ENCODE results near the gene YAP1.
"Not testable (repeated sequence)": the region's sequence is repeated elsewhere in the genome, so short reads cannot be mapped to it uniquely, and the experiment has no call there.

Gene YAP1

GRCh38 chr11:102166175-102167064 lies 56.2 kb downstream of the YAP1 start:
- DNase-seq = no peak

GRCh38 chr11:102168481-102168880 lies 58.2 kb downstream of the YAP1 start:
- DNase-seq = no peak

- DNase-seq = no peak
Observed at GRCh38 chr11:102171101-102171500, 60.9 kb downstream of the YAP1 start.

GRCh38 chr11:102172127-102172848 lies 62.0 kb downstream of the YAP1 start:
- DNase-seq = no peak

GRCh38 chr11:102177126-102177525 lies 66.9 kb downstream of the YAP1 start:
- DNase-seq = no peak

GRCh38 chr11:102177974-102178631 lies 67.9 kb downstream of the YAP1 start:
- no peak for DNase-seq

- DNase-seq = no peak
Observed at GRCh38 chr11:102179371-102179770, 69.1 kb downstream of the YAP1 start.

GRCh38 chr11:102184269-102184987 lies 74.2 kb downstream of the YAP1 start:
- DNase-seq = no peak

- no peak for DNase-seq
Observed at GRCh38 chr11:102186551-102187191, 76.4 kb downstream of the YAP1 start.

GRCh38 chr11:102187416-102188151 lies 77.3 kb downstream of the YAP1 start:
- no peak for DNase-seq

- DNase-seq = no peak
Observed at GRCh38 chr11:102188488-102188887, 78.2 kb downstream of the YAP1 start.

GRCh38 chr11:102191832-102192231 lies 81.6 kb downstream of the YAP1 start:
- DNase-seq = no peak

GRCh38 chr11:102192349-102193066 lies 82.3 kb downstream of the YAP1 start:
- DNase-seq = no peak

- no peak for DNase-seq
Observed at GRCh38 chr11:102194257-102194656, 84.0 kb downstream of the YAP1 start.

GRCh38 chr11:102194990-102195389 lies 84.7 kb downstream of the YAP1 start:
- DNase-seq = no peak

- DNase-seq = no peak
Observed at GRCh38 chr11:102196351-102196750, 86.1 kb downstream of the YAP1 start.

- DNase-seq = no peak
Observed at GRCh38 chr11:102196816-102197215, 86.6 kb downstream of the YAP1 start.

GRCh38 chr11:102197670-102198139 lies 87.5 kb downstream of the YAP1 start:
- no peak for DNase-seq

- no peak for DNase-seq
Observed at GRCh38 chr11:102199673-102200072, 89.4 kb downstream of the YAP1 start.

- not testable (repeated sequence) for DNase-seq
Observed at GRCh38 chr11:102200325-102200724, 90.1 kb downstream of the YAP1 start.

- DNase-seq = no peak
Observed at GRCh38 chr11:102201776-102202175, 91.5 kb downstream of the YAP1 start.
